Natural killer cell (primary cell): ENCODE results near the gene MRPL27. TPM values are rescaled to one million over a fixed set of nuclear protein-coding genes. Genes with fewer than 3 reads are reported as not detected.

Source experiments
- ATAC-seq, 3 donors: fragments of 150-1000 bp in 2 of 3; fragments of 200-7000 bp in 1 of 3; cut with Tn5 transposase; 1 replicate in 1 of 3; 2 replicates in 2 of 3; pipeline ENCODE4 v1.10.0; 2021; ENCODE audit warnings: mild to moderate bottlenecking in 2 of 3, moderate library complexity in 2 of 3
- DNase-seq, 2 donors: peaks; one replicate each; pipeline versions ENCODE4 v3.0.0 to v3.0.0-alpha.2; 2013 to 2021; ENCODE audit warnings: mixed read lengths in 1 of 2
- H3K27ac ChIP-seq: one replicate; pipeline ENCODE4 v1.5.1; 2013; ENCODE audit warnings: mild to moderate bottlenecking, low read length
- H3K27me3 ChIP-seq: one replicate; pipeline ENCODE4 v1.6.1; 2013; ENCODE audit warnings: low read length; ENCODE audit not compliant: control insufficient read depth, insufficient read depth
- H3K36me3 ChIP-seq: one replicate; pipeline ENCODE4 v1.6.1; 2013; ENCODE audit warnings: low read length; ENCODE audit not compliant: control insufficient read depth, insufficient read depth
- H3K4me1 ChIP-seq: one replicate; pipeline ENCODE4 v1.6.1; 2013; ENCODE audit warnings: low read length; ENCODE audit not compliant: control insufficient read depth, insufficient read depth
- H3K4me3 ChIP-seq: one replicate; pipeline ENCODE4 v1.5.1; 2013; ENCODE audit warnings: low read length
- H3K9me3 ChIP-seq: one replicate; pipeline ENCODE4 v1.6.1; 2013; ENCODE audit warnings: low read length; ENCODE audit not compliant: control insufficient read depth, insufficient read depth
- H3K27ac Mint-ChIP-seq, 2 donors: one replicate each; pipeline ENCODE4 v1.8.0; 2022; ENCODE audit warnings: mild to moderate bottlenecking in 2 of 2, mixed read lengths in 2 of 2, moderate library complexity in 1 of 2
- H3K27me3 Mint-ChIP-seq, 2 donors: one replicate each; pipeline ENCODE4 v1.8.0; 2022; ENCODE audit warnings: low read depth in 2 of 2, mixed read lengths in 2 of 2
- H3K36me3 Mint-ChIP-seq: one replicate; pipeline ENCODE4 v1.8.0; 2022; ENCODE audit warnings: mixed read lengths
- H3K4me1 Mint-ChIP-seq, 2 donors: one replicate each; pipeline ENCODE4 v1.8.0; 2022; ENCODE audit warnings: mixed read lengths in 2 of 2
- H3K4me3 Mint-ChIP-seq: one replicate; pipeline ENCODE4 v1.8.0; 2022; ENCODE audit warnings: mild to moderate bottlenecking, moderate library complexity, mixed read lengths
- H3K9me3 Mint-ChIP-seq, 2 donors: one replicate each; pipeline ENCODE4 v1.8.0; 2022; ENCODE audit warnings: mixed read lengths in 2 of 2
- WGBS: methylation state at CpG from one replicate; pipeline ENCODE4 v1.1.7; 2013; ENCODE audit warnings: missing lambda C conversion rate; ENCODE audit not compliant: insufficient coverage; 5-methylcytosine and 5-hydroxymethylcytosine counted together
- intact Hi-C: fragments of 100-400 bp; cut with micrococcal nuclease; formaldehyde crosslinking; loops from one replicate; pipeline ENCODE4 v1.14.2; 2022
- total RNA-seq, 4 donors: library from RNA; stranded (reverse); fragments of 120-200 nt in 1 of 4; gene quantifications; one replicate each; pipeline versions ENCODE4 v1.2.3 to v1.2.4, GENCODE V29; 2013 to 2022
- TF ChIP-seq, protein P1 (sequence below): fragments of 200-600 bp; IDR thresholded peaks from one replicate; pipeline ENCODE4 v1.8.0; 2022; ENCODE audit warnings: antibody characterized with exemption

Gene MRPL27
- total RNA-seq, 3 donors from 2014 or later (not counting 1 experiment from before 2014, with no cell fraction given) = 16.4 to 36.6 (median 31.3) TPM

DNA sequence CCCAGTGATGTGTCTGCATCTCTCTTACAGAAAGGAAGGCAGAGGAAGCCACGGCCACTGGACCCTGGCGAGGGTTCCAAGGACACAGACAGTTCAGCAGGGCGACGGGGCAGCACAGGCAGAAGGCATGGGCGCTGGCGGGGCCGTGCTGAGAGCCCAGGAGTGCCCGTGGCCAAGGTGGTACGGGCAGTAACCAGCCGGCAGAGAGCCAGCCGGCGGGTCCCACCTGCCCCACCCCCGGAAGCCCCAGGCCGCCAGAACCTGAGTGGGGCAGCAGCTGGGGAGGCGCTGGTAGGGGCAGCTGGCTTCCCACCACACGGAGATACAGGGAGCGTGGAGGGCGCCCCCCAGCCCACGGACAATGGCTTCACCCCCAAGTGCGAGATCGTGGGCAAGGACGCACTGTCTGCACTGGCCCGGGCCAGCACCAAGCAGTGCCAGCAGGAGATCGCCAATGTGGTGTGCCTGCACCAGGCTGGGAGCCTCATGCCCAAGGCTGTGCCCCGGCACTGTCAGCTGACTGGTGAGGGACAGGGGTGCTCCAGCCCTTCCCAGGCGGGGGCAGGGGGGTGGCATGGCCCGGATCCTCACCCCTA lies 19.3 kb downstream of the MRPL27 start:
- Histone ChIP-seq H3K4me3 (no peak overlapping the region), H3K36me3 (peaks cover 43% of the 10 kb centered on the region), H3K27me3 (no peaks in the 10 kb centered on the region), H3K27ac (no peak overlapping the region), H3K4me1 (no peaks in the 10 kb centered on the region), H3K9me3 (no peaks in the 10 kb centered on the region)
- DNase-seq (no peak), ATAC-seq (no peak)
- no peaks in the 10 kb centered on the region for H3K36me3 Mint-ChIP-seq
- no peaks in the 10 kb centered on the region for H3K9me3 Mint-ChIP-seq
- WGBS = 97% methylated on average over 27 of the region's 27 CpGs
- H3K4me3 Mint-ChIP-seq = no peak overlapping the region
- H3K27ac Mint-ChIP-seq = no peak overlapping the region
- peaks cover 11 to 28% of the 10 kb centered on the region in 2 donors for H3K4me1 Mint-ChIP-seq
- intact Hi-C loops = no loop called here
- TF ChIP-seq, protein P1, sequence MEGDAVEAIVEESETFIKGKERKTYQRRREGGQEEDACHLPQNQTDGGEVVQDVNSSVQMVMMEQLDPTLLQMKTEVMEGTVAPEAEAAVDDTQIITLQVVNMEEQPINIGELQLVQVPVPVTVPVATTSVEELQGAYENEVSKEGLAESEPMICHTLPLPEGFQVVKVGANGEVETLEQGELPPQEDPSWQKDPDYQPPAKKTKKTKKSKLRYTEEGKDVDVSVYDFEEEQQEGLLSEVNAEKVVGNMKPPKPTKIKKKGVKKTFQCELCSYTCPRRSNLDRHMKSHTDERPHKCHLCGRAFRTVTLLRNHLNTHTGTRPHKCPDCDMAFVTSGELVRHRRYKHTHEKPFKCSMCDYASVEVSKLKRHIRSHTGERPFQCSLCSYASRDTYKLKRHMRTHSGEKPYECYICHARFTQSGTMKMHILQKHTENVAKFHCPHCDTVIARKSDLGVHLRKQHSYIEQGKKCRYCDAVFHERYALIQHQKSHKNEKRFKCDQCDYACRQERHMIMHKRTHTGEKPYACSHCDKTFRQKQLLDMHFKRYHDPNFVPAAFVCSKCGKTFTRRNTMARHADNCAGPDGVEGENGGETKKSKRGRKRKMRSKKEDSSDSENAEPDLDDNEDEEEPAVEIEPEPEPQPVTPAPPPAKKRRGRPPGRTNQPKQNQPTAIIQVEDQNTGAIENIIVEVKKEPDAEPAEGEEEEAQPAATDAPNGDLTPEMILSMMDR = no peak
- H3K27me3 Mint-ChIP-seq = no peaks in the 10 kb centered on the region

DNA sequence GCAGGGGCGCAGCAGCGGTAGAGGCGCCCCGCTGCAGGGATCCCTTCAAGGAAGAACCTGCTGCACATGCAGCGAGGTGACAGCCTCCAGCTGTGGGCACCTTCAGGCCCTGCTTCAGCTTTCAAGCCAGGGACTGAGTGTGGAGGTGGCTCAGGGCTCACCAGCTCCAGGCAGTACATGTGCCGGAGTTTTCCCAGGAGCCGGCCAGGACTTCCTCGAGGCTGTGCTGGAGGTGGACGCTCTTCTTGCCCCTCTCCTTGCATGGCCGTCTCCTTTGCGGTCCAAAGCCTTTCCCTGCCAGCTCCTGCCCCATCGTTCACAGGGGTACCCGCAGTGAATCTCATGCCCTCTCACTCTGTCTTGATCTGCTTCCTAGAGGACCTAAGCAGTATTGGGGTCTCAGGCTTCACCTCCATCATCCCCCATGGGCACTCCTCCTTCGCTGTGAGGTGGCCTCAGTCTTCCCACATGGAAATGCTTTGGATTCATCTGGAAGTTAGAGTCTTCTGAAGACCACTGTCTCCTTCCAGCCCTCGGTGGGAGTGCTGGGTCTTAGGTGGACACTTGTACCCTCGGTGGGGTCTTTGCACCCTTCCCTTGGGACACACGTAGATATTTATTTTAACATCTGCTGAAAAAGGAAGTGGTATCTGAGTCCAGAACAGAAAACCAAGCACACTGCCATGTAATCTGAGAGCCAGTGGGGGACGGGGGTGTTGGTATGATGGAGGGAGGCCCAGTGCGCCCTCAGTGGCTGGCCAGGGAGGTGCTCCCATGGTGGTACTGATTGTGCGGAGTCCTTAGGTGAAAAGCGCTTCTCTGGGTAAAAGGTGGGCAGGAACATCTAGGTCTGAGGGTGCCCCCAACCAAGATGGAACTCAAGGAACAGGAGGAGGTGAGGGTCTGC lies 20.0 kb downstream of the MRPL27 start:
- DNase-seq (no peak), ATAC-seq (no peak)
- H3K4me3 ChIP-seq = no peak overlapping the region
- Mint-ChIP-seq H3K4me1 (peaks cover 17 to 35% of the 10 kb centered on the region in 2 donors), H3K36me3 (no peaks in the 10 kb centered on the region), H3K4me3 (no peak overlapping the region), H3K9me3 (no peaks in the 10 kb centered on the region), H3K27ac (no peak overlapping the region), H3K27me3 (no peaks in the 10 kb centered on the region)
- H3K9me3 ChIP-seq = no peaks in the 10 kb centered on the region
- H3K27me3 ChIP-seq = no peaks in the 10 kb centered on the region
- 92% methylated on average over 21 of the region's 21 CpGs for WGBS
- intact Hi-C loops = no loop called here
- TF ChIP-seq, protein P1 = no peak
- H3K4me1 ChIP-seq = no peaks in the 10 kb centered on the region
- no peak overlapping the region for H3K27ac ChIP-seq
- peaks cover 38% of the 10 kb centered on the region for H3K36me3 ChIP-seq

GRCh38 chr17:50352072-50352692 lies 20.8 kb downstream of the MRPL27 start:
- Histone ChIP-seq H3K36me3 (peaks cover 35% of the 10 kb centered on the region), H3K4me3 (no peak overlapping the region), H3K27ac (no peak overlapping the region), H3K4me1 (peaks cover 5% of the 10 kb centered on the region), H3K27me3 (no peaks in the 10 kb centered on the region), H3K9me3 (no peaks in the 10 kb centered on the region)
- Mint-ChIP-seq H3K9me3 (no peaks in the 10 kb centered on the region), H3K27ac (no peak overlapping the region), H3K4me3 (no peak overlapping the region), H3K27me3 (no peaks in the 10 kb centered on the region), H3K36me3 (no peaks in the 10 kb centered on the region), H3K4me1 (peaks cover 20 to 40% of the 10 kb centered on the region in 2 donors)
- intact Hi-C loops = no loop called here
- no peak for DNase-seq
- no peak for ATAC-seq
- WGBS = 94% methylated on average over 6 of the region's 6 CpGs
- TF ChIP-seq, protein P1 = no peak
